ENCODE results near the gene C1QTNF6.
"Not testable (repeated sequence)": the region's sequence is repeated elsewhere in the genome, so short reads cannot be mapped to it uniquely, and the experiment has no call there.

C1QTNF6 gene

DNA sequence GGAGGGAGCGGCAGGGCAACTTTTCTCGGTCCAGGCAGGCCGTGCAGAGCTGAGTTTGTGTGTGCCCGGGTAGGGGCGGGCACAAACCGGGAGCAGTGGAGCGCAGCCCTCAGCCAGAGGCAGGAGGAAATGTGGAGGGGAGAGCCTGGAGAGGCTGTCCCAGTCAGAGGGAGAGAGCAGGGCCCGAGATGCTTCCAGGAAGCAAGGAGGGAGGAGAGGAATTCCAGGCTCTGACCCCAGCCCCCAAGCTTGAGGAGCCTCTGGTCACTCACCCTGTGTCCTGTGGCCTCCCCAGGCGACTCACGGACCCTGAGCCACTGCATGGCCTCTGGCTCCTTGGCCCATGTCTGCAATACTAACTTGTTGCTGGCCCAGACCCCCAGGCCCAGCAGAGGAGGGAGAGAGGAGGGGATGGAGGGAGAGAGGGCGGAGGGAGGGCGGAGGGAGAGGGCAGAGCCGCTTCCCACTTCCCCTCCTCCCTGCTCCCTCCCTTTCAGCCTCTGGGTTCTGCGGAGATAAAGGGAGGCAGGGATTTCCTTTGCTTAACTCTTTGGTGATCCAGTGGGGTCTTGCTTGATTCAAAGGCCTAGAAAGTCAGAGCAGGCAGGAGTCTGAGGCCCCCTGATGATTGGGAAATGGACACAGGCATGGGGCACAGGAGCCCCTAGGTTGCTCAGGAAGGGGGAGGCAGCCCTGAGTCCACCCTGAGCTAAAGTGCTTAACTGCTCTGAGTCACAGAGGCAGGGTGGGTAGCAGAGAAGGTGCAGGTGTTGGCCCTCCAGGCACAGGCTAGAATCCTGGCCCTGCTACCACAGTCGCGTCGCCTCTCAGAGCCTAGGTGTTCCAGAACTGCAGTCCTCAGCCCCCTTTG lies at the start of gene C1QTNF6:
Gene C1QTNF6, minus strand, starts transcription at position 357 of the 871 bp plus-strand sequence. Its CDS starts 34 bp downstream, at position 323.
- DNase-seq: peak; percentile 58

- DNase-seq: no peak
These were observed 48.0 kb upstream of the C1QTNF6 start for GRCh38 chr22:37235897-37236607.

GRCh38 chr22:37234736-37235711 lies 47.0 kb upstream of the C1QTNF6 start:
- DNase-seq: no peak

DNA sequence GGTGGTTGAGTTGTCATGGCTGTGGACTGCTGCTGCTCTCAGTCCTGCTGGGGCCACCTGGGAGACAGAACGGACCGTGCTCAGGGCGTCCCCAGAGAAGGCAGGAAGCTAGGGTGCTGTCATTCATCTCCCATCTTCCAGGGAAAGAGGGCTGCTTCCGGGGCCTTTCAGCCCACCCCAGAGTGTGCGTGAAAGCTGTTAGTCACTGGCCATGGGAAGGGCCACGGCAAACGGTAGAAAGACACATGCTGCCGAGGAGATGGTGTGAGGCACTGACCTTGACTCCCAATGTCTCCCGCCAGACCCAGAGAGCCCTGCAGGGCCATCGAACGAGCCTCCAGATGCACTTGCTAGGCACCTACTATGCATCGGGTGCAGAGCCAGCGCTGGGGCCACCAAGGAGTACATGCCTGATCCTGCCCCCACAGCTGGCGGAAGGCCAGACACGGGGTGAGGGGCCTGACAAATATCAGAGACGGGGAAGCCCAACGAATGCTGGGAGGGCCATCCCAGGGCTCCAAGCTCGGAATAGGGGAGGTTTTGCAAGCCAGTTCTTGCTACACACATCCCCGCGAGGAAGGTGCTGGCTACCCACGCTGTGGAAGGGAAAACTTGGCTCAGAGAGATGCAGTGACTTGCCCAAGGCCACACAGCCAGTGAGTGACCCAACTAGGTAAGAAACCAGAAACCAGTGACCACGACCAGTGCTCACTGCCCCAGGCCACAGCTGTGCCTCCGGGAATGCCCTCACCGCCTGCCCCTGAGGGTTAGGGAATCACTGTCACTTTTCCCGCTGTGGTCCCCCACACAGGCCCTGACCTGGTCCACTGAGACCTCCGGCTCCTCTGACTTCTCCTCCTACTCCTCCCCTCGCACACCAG lies 45.9 kb upstream of the C1QTNF6 start:
- no peak for DNase-seq

DNA sequence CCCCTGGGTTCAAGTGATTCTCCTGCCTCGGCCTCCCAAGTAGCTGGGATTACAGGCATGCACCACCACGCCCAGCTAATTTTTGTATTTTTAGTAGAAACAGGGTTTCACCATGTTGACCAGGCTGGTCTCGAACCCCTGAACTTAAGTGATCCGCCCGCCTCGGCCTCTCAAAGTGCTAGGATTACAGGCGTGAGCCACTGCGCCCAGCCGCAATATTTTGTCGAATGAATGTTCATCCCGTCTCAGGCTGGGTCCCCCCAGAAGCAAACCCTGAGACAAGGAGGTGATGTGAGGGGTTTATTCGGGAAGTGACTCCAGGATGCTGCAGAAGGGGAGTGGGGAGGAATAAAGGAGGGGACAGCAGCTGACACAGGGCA lies 45.3 kb upstream of the C1QTNF6 start:
- not testable (repeated sequence) for DNase-seq

GRCh38 chr22:37232140-37232998 lies 44.3 kb upstream of the C1QTNF6 start:
- no peak for DNase-seq

DNA sequence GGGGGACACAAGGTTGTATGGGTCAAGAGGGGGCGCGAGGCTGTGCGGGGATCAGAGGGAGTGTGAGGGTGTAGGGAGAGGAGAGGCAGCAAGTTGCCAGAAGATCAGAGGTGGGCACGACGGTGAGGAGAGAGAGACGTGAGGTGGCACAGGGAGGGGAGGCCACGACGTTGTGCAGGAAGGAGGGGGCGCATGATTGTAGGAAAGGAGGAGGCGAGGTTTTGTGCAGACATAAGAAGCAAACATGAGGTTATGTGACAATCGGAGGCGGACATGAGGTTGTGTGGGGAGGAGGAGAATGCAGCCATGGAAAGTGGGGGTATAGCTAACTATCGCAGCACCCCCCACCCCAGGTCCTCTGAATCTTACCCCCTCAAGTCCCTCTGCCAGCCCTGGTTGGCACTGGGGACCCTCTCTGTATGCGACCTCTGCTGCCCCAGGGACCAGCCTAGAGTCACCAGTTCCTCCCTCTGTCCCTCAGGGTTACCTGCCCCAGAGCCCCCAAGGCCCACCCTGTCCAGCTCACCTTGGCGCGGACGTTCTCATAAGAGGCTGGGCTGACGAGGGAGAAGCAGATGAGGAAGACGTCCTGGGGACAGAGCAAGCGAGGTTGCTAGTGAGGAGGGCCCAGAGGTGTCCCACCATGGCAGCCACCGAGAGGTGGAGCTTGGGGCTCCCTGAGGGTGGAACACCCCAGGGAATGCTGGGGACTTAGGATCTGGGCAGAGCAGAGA lies 43.5 kb upstream of the C1QTNF6 start:
- no peak for DNase-seq

GRCh38 chr22:37230673-37231405 lies 42.8 kb upstream of the C1QTNF6 start:
- DNase-seq: no peak

GRCh38 chr22:37229805-37230672 lies 42.0 kb upstream of the C1QTNF6 start:
- DNase-seq: no peak

- peak; percentile 54 for DNase-seq
These were observed 41.2 kb upstream of the C1QTNF6 start for GRCh38 chr22:37229012-37229804.

DNA sequence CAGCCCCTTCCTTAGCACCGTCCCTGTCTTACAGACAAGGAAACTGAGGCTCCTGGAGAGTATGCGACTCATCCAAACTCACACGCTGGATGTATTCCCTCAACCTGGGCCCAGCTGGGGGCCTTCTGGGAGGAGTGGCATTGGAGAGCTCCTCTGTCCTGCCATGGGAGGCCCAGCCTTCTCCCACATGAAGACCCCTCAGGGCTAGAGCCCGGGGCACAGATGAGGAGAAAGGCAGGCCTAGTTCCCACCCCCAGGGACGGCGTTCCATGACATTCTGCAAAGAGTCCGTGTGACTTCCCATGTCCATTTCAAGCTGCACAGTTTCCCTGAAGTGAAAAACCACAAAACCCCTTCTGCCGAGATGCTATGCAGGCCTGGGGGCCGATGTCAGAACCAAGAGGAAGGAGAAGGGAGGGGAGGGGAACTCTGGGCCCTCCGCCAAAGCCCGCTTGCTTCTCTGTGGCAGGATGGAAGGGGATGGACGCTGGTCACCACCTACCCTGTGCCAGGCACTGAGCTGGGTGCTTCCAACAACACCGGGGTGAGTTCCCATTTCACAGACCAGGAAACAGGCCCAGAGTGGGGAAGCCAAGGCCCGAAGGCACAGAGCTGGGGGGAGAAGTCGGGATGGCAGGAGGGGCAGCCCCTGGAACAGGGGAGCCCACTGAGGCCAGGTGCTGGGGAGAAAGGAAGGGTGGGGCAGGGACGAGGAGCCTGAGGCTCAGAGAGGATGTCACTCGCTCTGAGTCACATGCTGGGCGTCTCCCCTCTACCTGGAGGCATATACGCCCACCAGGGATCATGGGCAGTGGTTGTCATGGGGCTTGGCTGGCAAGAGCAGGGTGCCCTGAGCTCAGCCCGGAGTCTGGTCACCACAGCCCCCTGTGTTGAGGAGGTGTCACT lies 40.3 kb upstream of the C1QTNF6 start:
- DNase-seq: no peak

- DNase-seq: no peak
These were observed 38.5 kb upstream of the C1QTNF6 start for GRCh38 chr22:37226514-37226913.

- no peak for DNase-seq
These were observed 38.0 kb upstream of the C1QTNF6 start for GRCh38 chr22:37226087-37226486.

DNA sequence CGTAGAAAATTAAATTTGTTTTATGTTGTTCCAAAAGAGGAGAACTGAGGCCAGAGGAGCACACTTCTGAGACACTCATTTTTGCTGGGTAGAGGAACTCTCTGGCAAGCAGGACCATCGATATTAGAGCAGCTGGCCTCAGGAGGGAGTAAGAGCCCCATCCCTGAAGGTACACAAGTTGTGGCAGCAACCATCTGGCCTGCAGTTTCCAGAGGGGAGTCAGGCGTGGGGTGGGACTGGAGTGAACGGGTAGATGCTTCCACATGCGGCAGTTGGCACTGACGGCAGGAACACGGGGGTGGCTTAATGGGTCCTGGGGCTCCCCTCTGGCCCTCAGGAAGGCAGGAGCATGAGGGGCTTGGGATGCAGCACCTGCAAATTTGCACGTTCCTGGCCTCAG lies 37.4 kb upstream of the C1QTNF6 start:
- no peak for DNase-seq

GRCh38 chr22:37224757-37225420 lies 36.8 kb upstream of the C1QTNF6 start:
- no peak for DNase-seq
